CD14-positive monocyte (primary cell): ENCODE results near the gene STX2. TPM values are rescaled to one million over a fixed set of nuclear protein-coding genes. Genes with fewer than 3 reads are reported as not detected.

Experiments
- DNase-seq, 3 donors: peaks; one replicate each; pipeline ENCODE4 v3.0.0-alpha.2; 2011 to 2022
- H2AFZ ChIP-seq: 2 replicates; pipeline ENCODE4 v1.6.0; 2012; ENCODE audit warnings: mild to moderate bottlenecking, low read depth, low read length, inconsistent platforms; ENCODE audit not compliant: insufficient read depth, poor library complexity, severe bottlenecking
- H3K27ac ChIP-seq, 2 donors: 1 replicate in 1 of 2; 2 replicates in 1 of 2; pipeline ENCODE4 v1.5.1; 2012 to 2013; ENCODE audit warnings: low read length in 2 of 2, control low read depth in 1 of 2, inconsistent platforms in 1 of 2, low read depth in 1 of 2, mild to moderate bottlenecking in 1 of 2
- H3K27me3 ChIP-seq, 2 donors: one replicate each; pipeline versions ENCODE4 v1.6.0 to v1.6.1; 2011 to 2013; ENCODE audit warnings: low read length in 2 of 2; ENCODE audit not compliant: control insufficient read depth in 2 of 2, insufficient read depth in 2 of 2
- H3K36me3 ChIP-seq, 2 donors: replicated peaks in 1 of 2; 1 replicate in 1 of 2; 2 replicates in 1 of 2; pipeline versions ENCODE4 v1.5.1 to v1.6.1; 2012 to 2013; ENCODE audit warnings: low read length in 2 of 2, control low read depth in 1 of 2, inconsistent platforms in 1 of 2, mild to moderate bottlenecking in 1 of 2; ENCODE audit not compliant: insufficient read depth in 2 of 2, control insufficient read depth in 1 of 2
- H3K4me1 ChIP-seq, 2 donors: 1 replicate in 1 of 2; 2 replicates in 1 of 2; pipeline versions ENCODE4 v1.5.1 to v1.6.1; 2012 to 2013; ENCODE audit warnings: low read length in 2 of 2, control low read depth in 1 of 2, inconsistent platforms in 1 of 2, mild to moderate bottlenecking in 1 of 2, moderate library complexity in 1 of 2; ENCODE audit not compliant: insufficient read depth in 2 of 2, control insufficient read depth in 1 of 2
- H3K4me2 ChIP-seq: replicated peaks from 2 replicates; pipeline ENCODE3; 2012; ENCODE audit warnings: low read length, moderate library complexity, mild to moderate bottlenecking; ENCODE audit not compliant: poor library complexity, severe bottlenecking; ENCODE audit errors: extremely low read depth
- H3K4me3 ChIP-seq, 3 experiments: fragments of 200-600 bp in 1 of 3; sonication (generic) in 1 of 3; replicated peaks in 1 of 3; 1 replicate in 2 of 3; 2 replicates in 1 of 3; pipeline ENCODE4 v1.5.1; 2011 to 2013; ENCODE audit warnings: low read length in 3 of 3, mild to moderate bottlenecking in 3 of 3, control low read depth in 2 of 3, low read depth in 2 of 3, inconsistent platforms in 1 of 3, moderate library complexity in 1 of 3
- H3K79me2 ChIP-seq: 2 replicates; pipeline ENCODE4 v1.6.0; 2012; ENCODE audit warnings: mild to moderate bottlenecking, control low read depth, inconsistent platforms, low read length, moderate library complexity; ENCODE audit not compliant: insufficient read depth
- H3K9ac ChIP-seq: 2 replicates; pipeline ENCODE4 v1.6.0; 2017; ENCODE audit warnings: low read length, mild to moderate bottlenecking; ENCODE audit not compliant: insufficient read depth, poor library complexity, severe bottlenecking
- H3K9me3 ChIP-seq, 2 donors: replicated peaks in 1 of 2; 1 replicate in 1 of 2; 2 replicates in 1 of 2; pipeline versions ENCODE4 v1.5.1 to v1.6.1; 2012 to 2013; ENCODE audit warnings: low read length in 2 of 2, control low read depth in 1 of 2; ENCODE audit not compliant: control insufficient read depth in 1 of 2, insufficient read depth in 1 of 2
- H4K20me1 ChIP-seq: 2 replicates; pipeline ENCODE4 v1.6.0; 2012; ENCODE audit warnings: mild to moderate bottlenecking, low read length, control low read depth, moderate library complexity; ENCODE audit not compliant: insufficient read depth
- H3K27ac Mint-ChIP-seq, 7 donors: one replicate each; pipeline ENCODE4 v1.8.0; 2020; ENCODE audit warnings: mild to moderate bottlenecking in 7 of 7, mixed read lengths in 7 of 7, moderate library complexity in 6 of 7, inconsistent platforms in 2 of 7
- H3K27me3 Mint-ChIP-seq, 3 donors: one replicate each; pipeline ENCODE4 v1.8.0; 2021 to 2022; ENCODE audit warnings: low read depth in 3 of 3, mild to moderate bottlenecking in 3 of 3, mixed read lengths in 3 of 3, moderate library complexity in 3 of 3, inconsistent platforms in 1 of 3
- H3K36me3 Mint-ChIP-seq, 2 donors: one replicate each; pipeline ENCODE4 v1.8.0; 2020; ENCODE audit warnings: mixed read lengths in 2 of 2, inconsistent platforms in 1 of 2, mild to moderate bottlenecking in 1 of 2
- H3K4me1 Mint-ChIP-seq: one replicate; pipeline ENCODE4 v1.8.0; 2020; ENCODE audit warnings: mild to moderate bottlenecking, mixed read lengths
- H3K4me3 Mint-ChIP-seq, 2 donors: one replicate each; pipeline ENCODE4 v1.8.0; 2020; ENCODE audit warnings: mild to moderate bottlenecking in 2 of 2, mixed read lengths in 2 of 2, moderate library complexity in 1 of 2
- H3K9me3 Mint-ChIP-seq, 7 donors: one replicate each; pipeline ENCODE4 v1.8.0; 2020 to 2022; ENCODE audit warnings: mixed read lengths in 7 of 7, mild to moderate bottlenecking in 6 of 7, moderate library complexity in 6 of 7, inconsistent platforms in 2 of 7
- WGBS: methylation state at CpG from one replicate; pipeline ENCODE4 v1.1.5; 2013; ENCODE audit warnings: missing lambda C conversion rate; ENCODE audit not compliant: insufficient coverage; 5-methylcytosine and 5-hydroxymethylcytosine counted together
- intact Hi-C, 2 donors: fragments of 100-400 bp; cut with micrococcal nuclease; formaldehyde crosslinking; loops; one replicate each; pipeline versions ENCODE4 v1.15.0 to v1.15.1; 2023
- polyA plus RNA-seq, 3 donors: library from polyadenylated mRNA; depleted of rRNA in 1 of 3; unstranded in 2 of 3; stranded (reverse) in 1 of 3; fragments of 300-500 nt in 2 of 3; fragments of >200 nt in 1 of 3; fragmentation: Illumina TruSeq in 2 of 3; gene quantifications; 1 replicate in 2 of 3; 2 replicates in 1 of 3; pipeline ENCODE4 v1.2.3, GENCODE V29; 2012 to 2021
- TF ChIP-seq, protein P1 (sequence below): fragments of 200-600 bp; IDR thresholded peaks from one replicate; pipeline ENCODE4 v1.8.0; 2022; ENCODE audit warnings: antibody characterized with exemption, mild to moderate bottlenecking

The STX2 gene
- polyA plus RNA-seq, 3 donors = 4.8 to 32.9 (median 7.6) TPM

DNA sequence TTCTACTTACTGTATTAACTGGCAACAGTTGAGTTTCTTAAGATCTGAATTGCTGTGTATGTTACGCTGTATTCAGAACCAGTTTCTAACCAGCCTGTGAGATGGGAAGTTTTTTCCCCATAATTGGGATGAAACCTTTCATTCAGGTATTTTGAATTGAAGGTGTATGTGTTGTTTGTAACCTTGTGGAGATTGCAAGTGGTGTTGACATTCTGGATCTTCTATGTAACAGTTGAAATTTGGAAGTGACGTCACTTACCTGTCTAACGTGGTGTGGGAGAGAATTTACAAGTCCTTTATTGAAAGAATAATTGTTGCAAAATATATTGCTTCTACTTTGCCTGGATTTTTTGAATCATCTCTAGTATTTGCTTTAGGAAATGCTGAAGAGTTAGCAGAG, 38.3 kb upstream of the STX2 start:
- Mint-ChIP-seq H3K27me3 (peaks cover 3 to 9% (median 6%) of the 10 kb centered on the region in 3 donors), H3K4me3 (no peak overlapping the region), H3K27ac (peak overlapping the region in 1 of 7 donors; percentile 14), H3K36me3 (peaks cover 44 to 48% of the 10 kb centered on the region in 2 donors), H3K9me3 (peaks cover 0 to 1% (median 0%) of the 10 kb centered on the region in 7 donors), H3K4me1 (peaks cover 40% of the 10 kb centered on the region)
- WGBS = 80% methylated on average over 1 of the region's 3 CpGs
- Histone ChIP-seq H3K27ac (no peak overlapping the region), H4K20me1 (peaks cover 32% of the 10 kb centered on the region), H3K9ac (no peak overlapping the region), H3K4me1 (peaks cover 12 to 23% of the 10 kb centered on the region in 2 donors), H3K4me2 (no peak overlapping the region), H3K79me2 (peaks cover 27% of the 10 kb centered on the region), H3K27me3 (no peaks in the 10 kb centered on the region), H2AFZ (no peak overlapping the region), H3K9me3 (no peaks in the 10 kb centered on the region), H3K36me3 (peaks cover 38 to 47% of the 10 kb centered on the region in 2 donors), H3K4me3 (no peak overlapping the region)
- DNase-seq = no peak
- TF ChIP-seq, protein P1, sequence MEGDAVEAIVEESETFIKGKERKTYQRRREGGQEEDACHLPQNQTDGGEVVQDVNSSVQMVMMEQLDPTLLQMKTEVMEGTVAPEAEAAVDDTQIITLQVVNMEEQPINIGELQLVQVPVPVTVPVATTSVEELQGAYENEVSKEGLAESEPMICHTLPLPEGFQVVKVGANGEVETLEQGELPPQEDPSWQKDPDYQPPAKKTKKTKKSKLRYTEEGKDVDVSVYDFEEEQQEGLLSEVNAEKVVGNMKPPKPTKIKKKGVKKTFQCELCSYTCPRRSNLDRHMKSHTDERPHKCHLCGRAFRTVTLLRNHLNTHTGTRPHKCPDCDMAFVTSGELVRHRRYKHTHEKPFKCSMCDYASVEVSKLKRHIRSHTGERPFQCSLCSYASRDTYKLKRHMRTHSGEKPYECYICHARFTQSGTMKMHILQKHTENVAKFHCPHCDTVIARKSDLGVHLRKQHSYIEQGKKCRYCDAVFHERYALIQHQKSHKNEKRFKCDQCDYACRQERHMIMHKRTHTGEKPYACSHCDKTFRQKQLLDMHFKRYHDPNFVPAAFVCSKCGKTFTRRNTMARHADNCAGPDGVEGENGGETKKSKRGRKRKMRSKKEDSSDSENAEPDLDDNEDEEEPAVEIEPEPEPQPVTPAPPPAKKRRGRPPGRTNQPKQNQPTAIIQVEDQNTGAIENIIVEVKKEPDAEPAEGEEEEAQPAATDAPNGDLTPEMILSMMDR = no peak
- intact Hi-C loops = loop anchor here in 1 of 2 donors (10.0 kb wide), 1 partner anchor 1617 kb away; the partner anchor contains the start of gene FBRSL1

- H3K27me3 Mint-ChIP-seq = peaks cover 3 to 9% (median 6%) of the 10 kb centered on the region in 3 donors
- peaks cover 40% of the 10 kb centered on the region for H3K4me1 Mint-ChIP-seq
- no CpG with 5 or more reads among the region's 3 CpGs for WGBS
- peaks cover 44 to 48% of the 10 kb centered on the region in 2 donors for H3K36me3 Mint-ChIP-seq
- peaks cover 0 to 1% (median 0%) of the 10 kb centered on the region in 7 donors for H3K9me3 Mint-ChIP-seq
- intact Hi-C loops = loop anchor here in 1 of 2 donors (10.0 kb wide), 1 partner anchor 1618 kb away; the partner anchor contains the start of gene FBRSL1
- no peak overlapping the region for H3K4me3 ChIP-seq
- peaks cover 32% of the 10 kb centered on the region for H4K20me1 ChIP-seq
- no peak overlapping the region for H3K4me3 Mint-ChIP-seq
- H3K36me3 ChIP-seq = peaks cover 38 to 47% of the 10 kb centered on the region in 2 donors
- H3K9ac ChIP-seq = no peak overlapping the region
- H3K27ac ChIP-seq = no peak overlapping the region
- no peaks in the 10 kb centered on the region for H3K27me3 ChIP-seq
- no peak overlapping the region for H3K27ac Mint-ChIP-seq
- H2AFZ ChIP-seq = no peak overlapping the region
- no peak for DNase-seq
- TF ChIP-seq, protein P1 = no peak
- peaks cover 29% of the 10 kb centered on the region for H3K79me2 ChIP-seq
- peaks cover 12 to 24% of the 10 kb centered on the region in 2 donors for H3K4me1 ChIP-seq
- H3K4me2 ChIP-seq = no peak overlapping the region
- no peaks in the 10 kb centered on the region for H3K9me3 ChIP-seq
Measured at GRCh38 chr12:130876758-130877157, 37.7 kb upstream of the STX2 start.
